HG03521 (cell line): ENCODE data around the gene IFNA21.
"Not testable (repeated sequence)": the region's sequence is repeated elsewhere in the genome, so short reads cannot be mapped to it uniquely, and the experiment has no call there.

ENCODE experiments used
- ATAC-seq: cut with Tn5 transposase; IDR thresholded peaks from one replicate; pipeline ENCODE4 v1.9.1; 2021; ENCODE audit warnings: mild to moderate bottlenecking, moderate library complexity; ENCODE audit not compliant: unreplicated experiment

IFNA21 gene

DNA sequence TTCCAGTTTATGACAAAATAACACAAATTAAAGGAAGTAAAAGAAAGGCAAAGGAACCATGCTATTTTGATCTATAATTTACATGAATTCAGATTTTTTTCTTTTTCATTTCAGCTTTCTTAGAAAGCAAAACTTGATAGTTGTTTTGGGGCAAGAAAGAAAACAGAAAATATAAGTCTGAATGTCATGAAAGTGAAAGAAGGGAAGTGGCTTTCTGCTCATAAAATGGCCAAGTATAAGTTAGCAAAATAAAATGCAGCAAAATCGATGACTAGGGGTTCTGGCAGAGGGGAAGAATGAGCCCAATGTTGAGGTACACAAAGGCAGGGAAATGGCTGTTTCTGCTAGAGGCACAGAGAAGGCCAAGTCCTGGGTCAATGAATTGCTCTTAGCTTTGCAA is 21.9 kb downstream of the IFNA21 start:
- peak; percentile 62 for ATAC-seq

DNA sequence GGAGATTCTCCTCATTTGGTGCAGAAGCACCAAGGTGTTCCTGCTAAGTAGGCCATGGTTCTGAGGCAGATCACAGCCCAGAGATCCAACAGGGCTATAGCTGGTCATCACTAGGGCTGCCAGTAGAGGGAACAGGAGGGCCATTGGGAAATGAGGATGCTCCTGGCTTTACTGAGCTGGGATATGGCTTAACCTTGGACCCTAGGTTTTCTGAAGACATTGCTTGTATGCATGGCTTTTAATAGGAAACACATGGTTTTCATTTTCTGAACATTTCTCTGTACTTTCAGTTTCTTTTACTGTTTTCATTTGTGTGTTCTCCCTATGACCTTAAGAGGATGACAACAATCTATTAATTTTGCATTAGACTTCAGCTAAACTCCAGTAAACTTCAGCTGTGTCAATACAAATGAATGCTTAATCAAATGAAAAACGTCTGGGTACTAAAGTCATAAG is 25.0 kb downstream of the IFNA21 start, which contains the start of gene IFNW1:
Gene IFNW1 (minus strand): TSS at position 406 of the 456 bp plus-strand sequence. CDS start 262 bp downstream, at position 144.
- no peak for ATAC-seq

DNA sequence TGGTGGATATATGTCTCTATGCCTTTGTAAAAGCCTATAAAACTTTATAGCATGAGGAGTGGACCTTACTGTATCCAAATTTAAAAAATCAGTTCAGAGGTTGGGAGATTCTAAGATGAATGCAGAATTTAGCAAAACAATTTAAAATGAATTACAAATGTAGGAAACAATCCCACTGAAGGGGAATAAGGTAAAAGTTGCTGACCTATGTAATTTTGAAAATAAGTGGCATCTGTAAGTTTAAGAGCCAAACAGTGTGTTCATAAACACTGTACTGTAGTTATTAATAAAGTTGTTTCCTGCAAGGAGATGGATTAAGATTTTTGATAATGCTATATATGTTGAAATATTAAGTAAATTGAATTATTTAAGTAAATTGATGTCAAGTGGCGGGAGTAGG is 29.4 kb downstream of the IFNA21 start:
- no peak for ATAC-seq

DNA sequence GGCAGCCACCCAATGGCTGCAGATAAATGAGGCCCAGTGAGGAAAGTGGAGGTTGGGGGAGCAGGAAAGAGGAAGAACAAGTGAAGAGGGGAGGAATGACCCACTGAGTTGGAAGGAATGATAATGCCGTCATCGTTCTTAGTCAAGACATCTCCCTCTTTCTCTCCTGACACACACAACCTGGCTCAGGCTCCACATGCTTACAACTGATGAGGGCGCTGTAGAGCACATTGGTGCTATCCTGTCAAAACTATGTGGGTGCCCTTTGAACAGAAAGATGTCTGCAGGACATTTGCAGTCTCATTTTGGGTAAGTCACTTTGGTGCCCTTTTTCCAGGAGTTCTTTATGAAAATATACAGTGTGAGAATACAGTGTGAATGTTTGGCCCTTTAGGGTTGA is 30.7 kb downstream of the IFNA21 start:
- no peak for ATAC-seq

DNA sequence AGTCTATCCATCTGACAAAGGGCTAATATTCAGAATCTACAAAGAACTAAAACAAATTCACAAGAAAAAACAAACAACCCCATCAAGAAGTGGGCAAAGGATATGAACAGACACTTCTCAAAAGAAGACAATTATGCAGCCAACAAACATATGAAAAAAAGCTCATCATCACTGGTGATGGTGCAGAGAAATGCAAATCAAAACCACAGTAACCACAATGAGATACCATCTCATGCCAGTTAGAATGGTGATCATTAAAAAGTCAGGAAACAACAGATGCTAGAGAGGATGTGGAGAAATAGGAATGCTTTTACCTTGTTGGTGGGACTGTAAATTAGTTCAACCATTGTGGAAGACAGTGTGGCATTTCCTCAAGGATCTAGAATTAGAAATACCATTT is 38.3 kb downstream of the IFNA21 start:
- not testable (repeated sequence) for ATAC-seq

DNA sequence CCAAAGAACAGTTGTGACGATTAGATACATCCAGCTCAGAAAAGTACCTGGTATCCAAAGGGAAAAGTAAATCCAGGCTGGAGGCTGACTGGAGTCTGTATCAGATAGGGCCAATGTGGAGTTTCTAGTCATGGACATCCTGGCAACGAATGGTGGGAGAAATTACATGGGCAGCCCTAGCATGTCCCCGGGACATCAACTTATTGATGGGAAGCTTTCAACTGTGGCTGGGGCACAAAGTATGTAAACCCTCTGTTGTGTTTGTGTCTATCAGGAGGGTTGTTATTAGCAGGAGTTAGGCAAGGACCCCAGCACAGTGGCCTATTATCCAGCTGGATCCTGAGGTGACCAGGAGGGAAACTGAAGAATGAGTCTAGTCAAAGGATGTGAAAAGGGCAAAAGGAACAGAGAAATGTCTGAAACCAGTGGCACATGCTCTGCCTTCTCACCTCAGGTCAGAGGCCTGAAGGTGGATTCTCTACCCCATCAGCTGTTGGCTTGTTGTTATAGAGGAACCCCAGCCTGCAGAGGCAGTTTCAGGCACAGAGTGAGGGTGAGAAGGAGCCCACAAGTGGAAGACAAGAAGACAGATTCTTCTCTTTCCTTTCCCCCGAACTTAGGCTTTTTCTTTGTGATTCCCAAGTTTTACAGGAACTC is 44.7 kb downstream of the IFNA21 start:
- peak; percentile 99 for ATAC-seq

DNA sequence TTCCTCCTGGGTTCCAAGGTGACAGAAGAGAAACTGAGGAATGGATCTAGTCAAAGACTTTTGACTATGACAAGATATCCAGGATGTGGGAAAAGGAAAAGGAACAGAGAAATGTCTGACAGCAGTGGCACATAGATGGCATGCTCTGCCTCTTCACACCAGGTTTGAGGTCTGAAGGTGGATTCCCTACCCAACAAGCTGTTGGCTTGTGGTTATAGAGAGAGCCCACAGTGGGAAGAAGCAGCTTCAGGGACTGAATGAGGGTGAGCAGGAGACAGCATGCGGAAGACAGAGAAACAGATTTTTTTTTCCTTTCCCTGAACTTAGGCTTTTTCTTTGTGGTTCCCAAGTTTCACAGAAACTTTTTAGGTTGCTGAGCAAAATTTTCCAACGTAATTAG is 45.4 kb downstream of the IFNA21 start:
- ATAC-seq, result no peak

DNA sequence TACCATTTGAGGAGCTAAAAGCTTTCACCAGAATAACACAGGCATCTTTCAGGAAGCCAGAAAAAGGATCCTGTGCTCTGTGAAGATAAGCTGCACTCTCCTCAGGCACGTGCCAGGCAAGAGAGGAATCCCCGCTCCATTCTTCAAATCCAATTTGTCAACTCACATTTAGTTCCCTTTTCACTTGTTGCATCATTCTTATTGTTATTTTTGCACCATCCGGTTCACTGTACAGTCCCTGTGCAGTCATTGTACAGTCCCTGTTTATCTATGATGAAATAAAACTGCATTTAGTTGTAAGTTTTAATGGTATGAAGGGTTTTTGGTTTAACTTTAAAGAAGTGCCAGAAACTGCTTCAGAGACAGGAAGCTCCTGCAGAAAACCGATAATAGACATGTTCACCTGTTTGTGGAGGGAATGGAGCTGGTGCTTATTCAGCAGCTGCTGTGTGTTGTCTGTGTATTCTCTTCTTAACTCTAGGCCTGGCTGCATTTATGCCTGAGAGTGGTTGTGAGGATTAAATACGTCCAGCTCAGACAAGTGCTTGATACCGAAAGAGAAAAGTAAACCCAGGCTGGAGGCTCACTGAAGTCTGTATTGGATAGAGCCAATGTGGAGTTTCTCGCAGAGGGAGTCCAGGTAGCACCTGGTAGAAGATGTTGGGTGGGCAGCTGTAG is 47.2 kb downstream of the IFNA21 start:
- no peak for ATAC-seq
